SU-DHL-6 (cell line): ENCODE data around the gene SMOC2.

Experiments used
- H2AFZ ChIP-seq: fragments of 200-600 bp; sonication (generic); 2 replicates; pipeline ENCODE4 v1.6.1; 2014; ENCODE audit warnings: low read depth, mild to moderate bottlenecking, moderate library complexity, mixed read lengths, antibody characterized with exemption, low read length; ENCODE audit not compliant: severe bottlenecking
- H3F3A ChIP-seq: fragments of 200-600 bp; shearing (Covaris generic); 2 replicates; pipeline ENCODE4 v1.6.0; 2016; ENCODE audit warnings: antibody characterized with exemption, mild to moderate bottlenecking; ENCODE audit not compliant: insufficient read depth
- H3K27ac ChIP-seq: fragments of 200-600 bp; sonication (generic); 2 replicates; pipeline ENCODE4 v1.5.1; 2016; ENCODE audit warnings: low read depth, mild to moderate bottlenecking, low read length, moderate library complexity, mixed read lengths
- H3K27me3 ChIP-seq: fragments of 200-600 bp; sonication (generic), shearing (Covaris generic); 2 replicates; pipeline ENCODE4 v1.6.0; 2014; ENCODE audit warnings: mild to moderate bottlenecking, low read length
- H3K36me3 ChIP-seq: fragments of 200-600 bp; sonication (generic); 2 replicates; pipeline ENCODE4 v1.6.1; 2014; ENCODE audit warnings: mild to moderate bottlenecking, low read length, mixed read lengths
- H3K4me2 ChIP-seq: fragments of 300-600, 200-600 bp; shearing (Covaris generic), sonication (generic); 2 replicates; pipeline ENCODE4 v1.6.0; 2014; ENCODE audit warnings: low read length, low read depth, mild to moderate bottlenecking; ENCODE audit not compliant: poor library complexity, severe bottlenecking
- H3K4me3 ChIP-seq: fragments of 200-600 bp; sonication (generic); 2 replicates; pipeline ENCODE4 v1.5.1; 2014; ENCODE audit warnings: antibody characterized with exemption, low read length, mild to moderate bottlenecking, mixed read lengths; ENCODE audit not compliant: insufficient read depth, poor library complexity, severe bottlenecking
- H3K79me2 ChIP-seq: fragments of 200-600 bp; sonication (generic); 2 replicates; pipeline ENCODE4 v1.6.1; 2014; ENCODE audit warnings: mild to moderate bottlenecking, low read length, moderate library complexity; ENCODE audit not compliant: insufficient read depth
- H3K9ac ChIP-seq: fragments of 200-600 bp; sonication (generic); 2 replicates; pipeline ENCODE4 v1.7.0; 2014; ENCODE audit warnings: mild to moderate bottlenecking, low read length
- H3K9me2 ChIP-seq: fragments of 200-600 bp; sonication (generic); replicated peaks from 2 replicates; pipeline ENCODE4 v1.6.1; 2014; ENCODE audit warnings: low read length; ENCODE audit not compliant: insufficient read depth
- H3K9me3 ChIP-seq: fragments of 200-600 bp; sonication (generic); 2 replicates; pipeline ENCODE4 v1.6.1; 2014; ENCODE audit warnings: low read length, mixed read lengths; ENCODE audit not compliant: insufficient read depth
- H4K20me1 ChIP-seq: fragments of 200-600 bp; sonication (generic); 2 replicates; pipeline ENCODE4 v1.6.1; 2014; ENCODE audit warnings: low read depth, mild to moderate bottlenecking, antibody characterized with exemption, low read length, moderate library complexity, mixed read lengths
- CTCF ChIP-seq: fragments of 200-600 bp; sonication (generic); IDR thresholded peaks from one replicate; pipeline ENCODE4 v1.5.1; 2017; ENCODE audit warnings: antibody characterized with exemption, mild to moderate bottlenecking, low read length, moderate library complexity; ENCODE audit not compliant: insufficient read depth, poor library complexity, severe bottlenecking
- EZH2phosphoT487 ChIP-seq: fragments of 200-600 bp; sonication (generic), shearing (Covaris generic); conservative IDR thresholded peaks from 2 replicates; pipeline ENCODE4 v1.6.1; 2018; ENCODE audit warnings: mild to moderate bottlenecking, antibody characterized with exemption, low read length, moderate library complexity, mixed read lengths

The SMOC2 gene

GRCh38 chr6:168628176-168628553 lies 187.2 kb downstream of the SMOC2 start:
- Histone ChIP-seq H3K4me3 (no peak overlapping the region), H3K27me3 (no peaks in the 10 kb centered on the region)

GRCh38 chr6:168628732-168629245 lies 187.8 kb downstream of the SMOC2 start:
- Histone ChIP-seq H3K9me3 (no peaks in the 10 kb centered on the region), H3K9ac (no peak overlapping the region), H3K4me3 (no peak overlapping the region), H3K27me3 (no peaks in the 10 kb centered on the region), H2AFZ (no peak overlapping the region), H3K27ac (no peak overlapping the region), H4K20me1 (no peaks in the 10 kb centered on the region), H3K36me3 (no peaks in the 10 kb centered on the region), H3K9me2 (no peaks in the 10 kb centered on the region), H3F3A (no peaks in the 10 kb centered on the region), H3K4me2 (no peak overlapping the region), H3K79me2 (no peaks in the 10 kb centered on the region)
- TF ChIP-seq EZH2phosphoT487 (no peak), CTCF (no peak)

More at GRCh38 chr6:168628176-168628553, 187.2 kb downstream of the SMOC2 start:
- H3K36me3 ChIP-seq: no peaks in the 10 kb centered on the region
- H3K9me2 ChIP-seq: no peaks in the 10 kb centered on the region
- H3K4me2 ChIP-seq: no peak overlapping the region
- no peaks in the 10 kb centered on the region for H3F3A ChIP-seq
- H3K9ac ChIP-seq: no peak overlapping the region
- H3K9me3 ChIP-seq: no peaks in the 10 kb centered on the region
- no peak overlapping the region for H3K27ac ChIP-seq
- H3K79me2 ChIP-seq: no peaks in the 10 kb centered on the region
- H4K20me1 ChIP-seq: no peaks in the 10 kb centered on the region
- TF ChIP-seq EZH2phosphoT487 (no peak), CTCF (no peak)
- H2AFZ ChIP-seq: no peak overlapping the region

GRCh38 chr6:168631564-168631963 lies 190.6 kb downstream of the SMOC2 start:
- Histone ChIP-seq H3K4me3 (no peak overlapping the region), H3K27me3 (no peaks in the 10 kb centered on the region), H3K9ac (no peak overlapping the region), H3K4me2 (no peak overlapping the region), H3K27ac (no peak overlapping the region), H3K36me3 (no peaks in the 10 kb centered on the region), H3K79me2 (no peaks in the 10 kb centered on the region), H4K20me1 (no peaks in the 10 kb centered on the region), H3K9me2 (no peaks in the 10 kb centered on the region), H3F3A (no peaks in the 10 kb centered on the region), H3K9me3 (no peaks in the 10 kb centered on the region), H2AFZ (no peak overlapping the region)
- TF ChIP-seq EZH2phosphoT487 (no peak), CTCF (no peak)
